Measurements from ENCODE around the gene LRRC31. TPM values are rescaled to one million over a fixed set of nuclear protein-coding genes. Genes with fewer than 3 reads are reported as not detected.

The LRRC31 gene
- not detected for polyA plus RNA-seq (2013)

DNA sequence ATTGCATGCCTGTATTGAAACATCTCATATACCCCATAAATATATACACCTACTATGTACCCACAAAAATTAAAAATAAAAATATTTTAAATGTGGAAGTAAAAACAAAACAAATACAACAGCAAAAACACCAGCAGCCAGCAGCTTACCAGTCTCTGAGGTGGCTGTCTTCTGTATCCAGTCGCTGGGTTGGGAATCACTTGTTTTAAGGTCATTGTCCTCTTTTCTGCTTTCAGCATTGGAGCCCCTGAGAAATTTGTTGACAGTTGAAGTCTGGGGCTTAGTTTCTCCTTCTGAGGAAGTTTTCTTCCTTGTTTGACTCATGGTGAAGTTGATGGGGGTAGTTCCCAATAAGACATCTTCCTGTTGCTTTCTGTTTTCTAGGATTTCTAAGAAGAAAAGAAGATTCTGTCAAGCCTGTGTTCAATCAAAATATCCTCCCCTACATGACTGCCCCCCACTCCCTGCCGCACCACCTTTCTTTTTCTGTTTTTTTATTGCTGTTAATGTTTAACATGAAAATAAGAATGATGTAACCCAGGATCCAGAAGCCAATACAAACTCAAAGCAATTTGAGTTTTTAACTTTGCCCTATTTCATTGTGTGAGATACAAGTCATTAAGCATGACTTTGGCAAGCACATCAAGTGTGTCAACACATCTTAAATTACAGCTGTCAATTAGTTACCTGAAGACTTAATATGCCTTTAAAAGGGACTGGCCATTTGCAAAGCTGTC, at the start of gene LRRC31:
Gene LRRC31 (minus strand): TSS at position 452 of the 737 bp plus-strand sequence. CDS start 128 bp downstream, at position 324.
- peaks cover 0 to 22% (median 13%) of the 10 kb centered on the region in 4 experiments for H3K4me1 ChIP-seq (ENCODE audit: control extremely low read depth in 1 of 4, control insufficient read depth in 4 of 4, insufficient read depth in 4 of 4, low read length in 3 of 4)
- H3K27ac ChIP-seq (ENCODE audit: insufficient read depth in 1 of 2, low read depth in 1 of 2, low read length in 2 of 2, poor library complexity in 1 of 2, severe bottlenecking in 2 of 2) = no peak within 1 kb of the TSS
- no peaks in the 10 kb centered on the region for H3K9me3 ChIP-seq (ENCODE audit: control extremely low read depth in 1 of 5, control insufficient read depth in 4 of 5, insufficient read depth in 2 of 5, low read depth in 1 of 5, low read length in 4 of 5)
- CTCF ChIA-PET = no interaction called here
- no peak for DNase-seq
- POLR2A ChIA-PET = no interaction called here
- no peaks in the 10 kb centered on the region for H3K36me3 ChIP-seq (ENCODE audit: control insufficient read depth in 4 of 4, insufficient read depth in 4 of 4, low read length in 3 of 4)
- no peaks in the 10 kb centered on the region for H3K27me3 ChIP-seq (replicated peaks in 2 of 5; ENCODE audit: control insufficient read depth in 4 of 5, insufficient read depth in 5 of 5, low read length in 4 of 5)
- no peak within 1 kb of the TSS for H3K4me3 ChIP-seq (ENCODE audit: control insufficient read depth in 1 of 7, extremely low read depth in 1 of 7, insufficient read depth in 4 of 7, low read depth in 2 of 7, low read length in 6 of 7)
- WGBS (ENCODE audit: insufficient coverage) = 100% methylated on average over 1 of the region's 2 CpGs

DNA sequence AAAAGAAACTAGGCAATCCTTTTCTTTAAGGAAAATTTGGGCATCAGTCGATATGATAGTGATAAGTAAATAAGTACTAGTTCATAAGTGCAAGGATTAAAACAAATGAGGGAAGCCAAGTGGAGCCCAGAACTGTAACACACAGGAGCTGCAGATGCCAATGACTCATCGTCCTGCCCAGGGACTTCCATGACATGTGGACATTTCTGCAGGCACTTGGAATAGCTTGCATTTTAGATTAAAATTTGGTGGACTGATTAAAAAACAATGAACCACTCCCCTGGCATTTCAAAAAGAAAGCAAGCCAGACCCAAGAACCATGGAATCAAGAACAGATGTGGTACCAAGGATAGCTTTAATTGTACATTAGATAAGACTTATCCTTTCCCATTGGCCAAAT, 44.6 kb upstream of the LRRC31 start:
- Histone ChIP-seq H3K27ac (ENCODE audit: insufficient read depth in 1 of 2, low read depth in 1 of 2, low read length in 2 of 2, poor library complexity in 1 of 2, severe bottlenecking in 2 of 2) (no peak overlapping the region), H3K27me3 (replicated peaks in 2 of 5; ENCODE audit: control insufficient read depth in 4 of 5, insufficient read depth in 5 of 5, low read length in 4 of 5) (no peaks in the 10 kb centered on the region), H3K4me3 (ENCODE audit: control insufficient read depth in 1 of 7, extremely low read depth in 1 of 7, insufficient read depth in 4 of 7, low read depth in 2 of 7, low read length in 6 of 7) (no peak overlapping the region), H3K36me3 (ENCODE audit: control insufficient read depth in 4 of 4, insufficient read depth in 4 of 4, low read length in 3 of 4) (no peaks in the 10 kb centered on the region), H3K9me3 (ENCODE audit: control extremely low read depth in 1 of 5, control insufficient read depth in 4 of 5, insufficient read depth in 2 of 5, low read depth in 1 of 5, low read length in 4 of 5) (no peaks in the 10 kb centered on the region), H3K4me1 (ENCODE audit: control extremely low read depth in 1 of 4, control insufficient read depth in 4 of 4, insufficient read depth in 4 of 4, low read length in 3 of 4) (no peaks in the 10 kb centered on the region)
- ChIA-PET POLR2A (no interaction called here), CTCF (no interaction called here)
- peak in 1 of 3 donors; percentile 10 for DNase-seq
- 100% methylated on average over 2 of the region's 2 CpGs for WGBS (ENCODE audit: insufficient coverage)

DNA sequence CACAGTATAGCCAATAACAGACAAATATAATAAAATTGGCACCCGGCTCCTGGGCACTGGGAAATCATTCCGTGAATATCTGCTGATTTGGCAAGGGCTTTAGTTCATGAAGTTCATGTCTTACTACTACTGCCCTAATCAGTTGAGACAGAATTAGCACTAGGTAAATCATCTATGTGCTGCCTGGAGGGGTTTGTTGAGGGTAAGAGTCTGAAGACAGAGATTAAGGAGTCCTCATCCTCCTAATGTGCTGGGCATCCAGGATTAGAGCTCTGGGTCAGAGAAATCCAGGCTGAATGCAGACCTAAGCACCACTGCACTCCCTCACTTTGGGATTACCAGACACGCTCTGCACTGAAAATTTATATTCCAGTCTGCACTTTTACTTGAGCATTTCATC, 43.6 kb upstream of the LRRC31 start:
- Histone ChIP-seq H3K27me3 (replicated peaks in 2 of 5; ENCODE audit: control insufficient read depth in 4 of 5, insufficient read depth in 5 of 5, low read length in 4 of 5) (no peaks in the 10 kb centered on the region), H3K36me3 (ENCODE audit: control insufficient read depth in 4 of 4, insufficient read depth in 4 of 4, low read length in 3 of 4) (no peaks in the 10 kb centered on the region), H3K4me3 (ENCODE audit: control insufficient read depth in 1 of 7, extremely low read depth in 1 of 7, insufficient read depth in 4 of 7, low read depth in 2 of 7, low read length in 6 of 7) (no peak overlapping the region), H3K27ac (ENCODE audit: insufficient read depth in 1 of 2, low read depth in 1 of 2, low read length in 2 of 2, poor library complexity in 1 of 2, severe bottlenecking in 2 of 2) (no peak overlapping the region), H3K9me3 (ENCODE audit: control extremely low read depth in 1 of 5, control insufficient read depth in 4 of 5, insufficient read depth in 2 of 5, low read depth in 1 of 5, low read length in 4 of 5) (no peaks in the 10 kb centered on the region), H3K4me1 (ENCODE audit: control extremely low read depth in 1 of 4, control insufficient read depth in 4 of 4, insufficient read depth in 4 of 4, low read length in 3 of 4) (no peaks in the 10 kb centered on the region)
- WGBS (ENCODE audit: insufficient coverage) = 96% methylated on average over 3 of the region's 3 CpGs
- CTCF ChIA-PET = interaction anchor here (0.6 to 1.0 kb wide), 2 partner anchors 51 to 114 kb away, joined by 3 to 5 read pairs; no protein-coding TSS in a partner anchor
- POLR2A ChIA-PET = no interaction called here
- no peak for DNase-seq

- no peaks in the 10 kb centered on the region for H3K27me3 ChIP-seq (replicated peaks in 2 of 5; ENCODE audit: control insufficient read depth in 4 of 5, insufficient read depth in 5 of 5, low read length in 4 of 5)
- CTCF ChIA-PET = interaction anchor here (0.7 to 1.4 kb wide), 5 partner anchors 9 to 102 kb away, joined by 3 to 5 read pairs (median 4); no protein-coding TSS in a partner anchor
These were observed 41.5 kb upstream of the LRRC31 start, which contains the start of gene SAMD7 for GRCh38 chr3:169911272-169911671. TSS of gene SAMD7 (plus strand) at chr3:169911572. CDS start at chr3:169919499, 7,927 bp downstream.

DNA sequence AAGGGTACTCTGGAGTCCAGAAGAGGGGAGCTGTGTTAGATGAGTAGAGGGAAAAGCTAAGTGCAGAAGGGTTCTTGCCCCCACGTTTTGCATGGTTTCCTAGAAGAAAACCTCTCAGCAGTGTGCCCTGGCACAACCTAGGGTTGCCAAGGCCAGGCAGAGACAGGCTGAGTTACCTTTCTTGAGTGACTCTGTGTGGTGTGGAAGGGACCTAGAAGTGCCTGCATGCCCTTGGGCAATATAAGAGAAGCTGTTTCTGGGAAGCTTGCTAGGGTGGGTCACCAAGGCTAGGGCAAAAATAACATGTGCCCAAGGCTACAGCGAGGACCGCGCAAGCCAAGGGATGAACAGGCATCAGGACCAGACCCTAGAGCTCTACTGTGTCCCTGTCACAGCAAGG, 38.2 kb upstream of the LRRC31 start:
- Histone ChIP-seq H3K9me3 (ENCODE audit: control extremely low read depth in 1 of 5, control insufficient read depth in 4 of 5, insufficient read depth in 2 of 5, low read depth in 1 of 5, low read length in 4 of 5) (peaks cover 0 to 6% (median under 1%) of the 10 kb centered on the region in 5 experiments), H3K27ac (ENCODE audit: insufficient read depth in 1 of 2, low read depth in 1 of 2, low read length in 2 of 2, poor library complexity in 1 of 2, severe bottlenecking in 2 of 2) (no peak overlapping the region), H3K4me1 (ENCODE audit: control extremely low read depth in 1 of 4, control insufficient read depth in 4 of 4, insufficient read depth in 4 of 4, low read length in 3 of 4) (no peaks in the 10 kb centered on the region), H3K36me3 (ENCODE audit: control insufficient read depth in 4 of 4, insufficient read depth in 4 of 4, low read length in 3 of 4) (no peaks in the 10 kb centered on the region), H3K4me3 (ENCODE audit: control insufficient read depth in 1 of 7, extremely low read depth in 1 of 7, insufficient read depth in 4 of 7, low read depth in 2 of 7, low read length in 6 of 7) (no peak overlapping the region), H3K27me3 (replicated peaks in 2 of 5; ENCODE audit: control insufficient read depth in 4 of 5, insufficient read depth in 5 of 5, low read length in 4 of 5) (no peaks in the 10 kb centered on the region)
- POLR2A ChIA-PET = no interaction called here
- WGBS (ENCODE audit: insufficient coverage) = 98% methylated on average over 3 of the region's 4 CpGs
- no peak for DNase-seq
- CTCF ChIA-PET = no interaction called here

More at GRCh38 chr3:169911272-169911671, 41.5 kb upstream of the LRRC31 start, which contains the start of gene SAMD7:
- Histone ChIP-seq H3K4me1 (ENCODE audit: control extremely low read depth in 1 of 4, control insufficient read depth in 4 of 4, insufficient read depth in 4 of 4, low read length in 3 of 4) (no peaks in the 10 kb centered on the region), H3K36me3 (ENCODE audit: control insufficient read depth in 4 of 4, insufficient read depth in 4 of 4, low read length in 3 of 4) (no peaks in the 10 kb centered on the region), H3K27ac (ENCODE audit: insufficient read depth in 1 of 2, low read depth in 1 of 2, low read length in 2 of 2, poor library complexity in 1 of 2, severe bottlenecking in 2 of 2) (no peak within 1 kb of the TSS), H3K4me3 (ENCODE audit: control insufficient read depth in 1 of 7, extremely low read depth in 1 of 7, insufficient read depth in 4 of 7, low read depth in 2 of 7, low read length in 6 of 7) (no peak within 1 kb of the TSS), H3K9me3 (ENCODE audit: control extremely low read depth in 1 of 5, control insufficient read depth in 4 of 5, insufficient read depth in 2 of 5, low read depth in 1 of 5, low read length in 4 of 5) (no peaks in the 10 kb centered on the region)
- POLR2A ChIA-PET = no interaction called here
- WGBS (ENCODE audit: insufficient coverage) = no CpG with 5 or more reads among the region's 1 CpG
- no peak for DNase-seq

DNA sequence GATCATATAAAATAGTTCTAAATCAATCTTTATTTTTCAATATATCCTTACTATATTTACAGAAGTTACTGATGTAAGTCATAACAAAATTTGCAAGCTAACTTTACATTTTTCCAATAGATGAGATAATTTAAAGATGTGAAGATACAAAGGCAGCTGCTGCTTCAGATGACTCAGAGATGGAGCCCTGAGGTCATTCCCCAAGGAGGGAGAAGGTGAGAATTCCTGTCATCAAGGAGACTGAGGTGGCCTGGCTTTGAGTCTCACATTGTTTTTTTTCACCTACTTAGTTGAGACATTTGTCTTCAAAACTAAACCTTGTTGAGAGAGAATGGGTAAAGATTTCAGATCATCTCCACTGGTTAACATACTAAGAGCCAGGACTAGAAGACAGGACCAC, 37.7 kb upstream of the LRRC31 start:
- Histone ChIP-seq H3K9me3 (ENCODE audit: control extremely low read depth in 1 of 5, control insufficient read depth in 4 of 5, insufficient read depth in 2 of 5, low read depth in 1 of 5, low read length in 4 of 5) (peaks cover 0 to 7% (median 3%) of the 10 kb centered on the region in 5 experiments), H3K27me3 (replicated peaks in 2 of 5; ENCODE audit: control insufficient read depth in 4 of 5, insufficient read depth in 5 of 5, low read length in 4 of 5) (no peaks in the 10 kb centered on the region), H3K27ac (ENCODE audit: insufficient read depth in 1 of 2, low read depth in 1 of 2, low read length in 2 of 2, poor library complexity in 1 of 2, severe bottlenecking in 2 of 2) (no peak overlapping the region), H3K36me3 (ENCODE audit: control insufficient read depth in 4 of 4, insufficient read depth in 4 of 4, low read length in 3 of 4) (no peaks in the 10 kb centered on the region), H3K4me3 (ENCODE audit: control insufficient read depth in 1 of 7, extremely low read depth in 1 of 7, insufficient read depth in 4 of 7, low read depth in 2 of 7, low read length in 6 of 7) (no peak overlapping the region), H3K4me1 (ENCODE audit: control extremely low read depth in 1 of 4, control insufficient read depth in 4 of 4, insufficient read depth in 4 of 4, low read length in 3 of 4) (no peaks in the 10 kb centered on the region)
- no peak for DNase-seq
- ChIA-PET CTCF (no interaction called here), POLR2A (no interaction called here)

DNA sequence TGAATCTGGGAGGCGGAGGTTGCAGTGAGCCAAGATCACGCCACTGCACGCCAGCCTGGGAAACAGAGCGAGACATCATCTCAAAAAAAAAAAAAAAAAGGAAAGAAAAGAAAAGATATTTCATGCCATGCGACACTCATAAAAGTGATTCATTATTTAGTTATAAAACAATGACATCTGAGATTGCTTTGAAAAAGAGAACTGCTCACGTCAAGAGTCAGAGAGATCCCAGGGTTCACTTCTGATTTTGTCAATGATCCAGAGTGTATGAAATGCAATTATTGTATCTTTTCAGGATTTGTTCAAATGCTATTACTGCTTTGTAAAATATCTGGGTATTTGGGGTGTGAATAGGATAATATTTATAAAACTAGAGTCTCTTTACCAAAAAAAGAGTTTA, 35.7 kb upstream of the LRRC31 start:
- no peak overlapping the region for H3K27ac ChIP-seq (ENCODE audit: insufficient read depth in 1 of 2, low read depth in 1 of 2, low read length in 2 of 2, poor library complexity in 1 of 2, severe bottlenecking in 2 of 2)
- H3K4me3 ChIP-seq (ENCODE audit: control insufficient read depth in 1 of 7, extremely low read depth in 1 of 7, insufficient read depth in 4 of 7, low read depth in 2 of 7, low read length in 6 of 7) = no peak overlapping the region
- no CpG with 5 or more reads among the region's 6 CpGs for WGBS (ENCODE audit: insufficient coverage)
- ChIA-PET CTCF (interaction anchor here (1.2 kb wide), 1 partner anchor 43 kb away, joined by 4 read pairs; no protein-coding TSS in a partner anchor), POLR2A (no interaction called here)
- H3K9me3 ChIP-seq (ENCODE audit: control extremely low read depth in 1 of 5, control insufficient read depth in 4 of 5, insufficient read depth in 2 of 5, low read depth in 1 of 5, low read length in 4 of 5) = peaks cover 0 to 23% (median 6%) of the 10 kb centered on the region in 5 experiments
- no peaks in the 10 kb centered on the region for H3K27me3 ChIP-seq (replicated peaks in 2 of 5; ENCODE audit: control insufficient read depth in 4 of 5, insufficient read depth in 5 of 5, low read length in 4 of 5)
- H3K36me3 ChIP-seq (ENCODE audit: control insufficient read depth in 4 of 4, insufficient read depth in 4 of 4, low read length in 3 of 4) = no peaks in the 10 kb centered on the region
- DNase-seq = no peak
- no peaks in the 10 kb centered on the region for H3K4me1 ChIP-seq (ENCODE audit: control extremely low read depth in 1 of 4, control insufficient read depth in 4 of 4, insufficient read depth in 4 of 4, low read length in 3 of 4)
